Raji (cell line): ENCODE measurements around the gene MTA2.

Source experiments
- POLR2A ChIP-seq: IDR thresholded peaks from 2 replicates; pipeline ENCODE4 v1.6.1; 2011; ENCODE audit warnings: low read depth, low read length, control low read depth; ENCODE audit not compliant: insufficient read depth

The MTA2 gene

GRCh38 chr11:62556108-62556874 is 45.4 kb downstream of the MTA2 start:
- TF ChIP-seq POLR2A = peak; percentile 35; the same call in 1 of the 2 replicates

DNA sequence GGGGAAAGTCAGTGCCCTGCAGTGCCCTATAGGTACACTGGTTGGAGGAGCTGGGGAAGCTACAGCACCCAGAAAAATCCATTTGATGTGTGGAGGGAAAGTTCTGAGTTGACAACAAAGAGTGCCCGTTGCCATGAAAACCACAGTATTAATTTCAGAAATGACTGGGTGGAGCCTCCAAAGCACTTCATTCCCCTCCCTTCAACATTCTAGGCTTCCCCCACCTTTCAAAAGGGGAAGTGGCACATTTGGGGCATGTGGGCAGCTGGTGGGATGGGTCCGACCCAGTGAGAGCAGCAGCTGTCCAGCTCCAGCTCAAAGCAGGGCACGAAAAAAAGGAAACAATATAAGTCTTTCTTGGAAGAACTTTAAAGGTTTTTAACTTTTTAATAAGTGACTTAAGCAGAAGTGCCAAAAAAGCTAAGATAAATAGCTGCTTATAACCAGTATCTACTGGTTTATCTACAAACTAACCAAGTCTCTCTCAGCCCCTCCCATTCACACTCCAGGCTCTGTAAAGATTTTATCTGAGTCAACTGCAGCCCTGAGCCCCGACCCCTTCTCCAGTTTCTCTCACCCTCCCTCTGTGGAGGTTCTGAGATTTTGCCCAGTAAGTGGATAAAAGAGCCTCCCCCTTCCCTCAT is 46.1 kb downstream of the MTA2 start:
- TF ChIP-seq POLR2A = no peak

- no peak for TF ChIP-seq POLR2A
These were observed 47.1 kb downstream of the MTA2 start for GRCh38 chr11:62554387-62555167.

DNA sequence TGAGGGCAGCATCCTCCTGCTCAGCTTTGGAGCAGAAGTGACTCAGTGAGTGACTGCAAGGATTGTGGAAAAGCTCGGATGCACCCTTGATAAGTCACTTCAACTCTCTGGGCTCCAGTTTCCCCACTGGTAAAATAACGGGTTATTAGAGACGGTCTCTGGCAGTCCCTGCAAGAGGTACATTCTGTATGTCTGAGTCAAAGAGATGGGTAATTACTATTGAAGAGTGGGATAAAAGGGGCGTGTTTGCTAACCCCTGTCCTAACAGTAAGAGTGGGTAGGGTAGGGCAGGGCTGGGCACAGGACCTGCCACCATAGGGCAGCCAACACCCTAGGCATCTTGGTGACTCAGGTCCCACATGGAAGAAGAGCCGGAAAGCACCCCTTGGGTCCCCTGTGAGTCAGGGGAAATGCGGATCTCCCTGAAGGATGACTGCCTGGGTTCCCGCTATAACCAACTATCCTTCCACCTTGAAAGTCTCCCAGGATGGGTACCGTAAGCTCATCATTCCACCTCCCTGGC is 47.8 kb downstream of the MTA2 start:
- TF ChIP-seq POLR2A = no peak

DNA sequence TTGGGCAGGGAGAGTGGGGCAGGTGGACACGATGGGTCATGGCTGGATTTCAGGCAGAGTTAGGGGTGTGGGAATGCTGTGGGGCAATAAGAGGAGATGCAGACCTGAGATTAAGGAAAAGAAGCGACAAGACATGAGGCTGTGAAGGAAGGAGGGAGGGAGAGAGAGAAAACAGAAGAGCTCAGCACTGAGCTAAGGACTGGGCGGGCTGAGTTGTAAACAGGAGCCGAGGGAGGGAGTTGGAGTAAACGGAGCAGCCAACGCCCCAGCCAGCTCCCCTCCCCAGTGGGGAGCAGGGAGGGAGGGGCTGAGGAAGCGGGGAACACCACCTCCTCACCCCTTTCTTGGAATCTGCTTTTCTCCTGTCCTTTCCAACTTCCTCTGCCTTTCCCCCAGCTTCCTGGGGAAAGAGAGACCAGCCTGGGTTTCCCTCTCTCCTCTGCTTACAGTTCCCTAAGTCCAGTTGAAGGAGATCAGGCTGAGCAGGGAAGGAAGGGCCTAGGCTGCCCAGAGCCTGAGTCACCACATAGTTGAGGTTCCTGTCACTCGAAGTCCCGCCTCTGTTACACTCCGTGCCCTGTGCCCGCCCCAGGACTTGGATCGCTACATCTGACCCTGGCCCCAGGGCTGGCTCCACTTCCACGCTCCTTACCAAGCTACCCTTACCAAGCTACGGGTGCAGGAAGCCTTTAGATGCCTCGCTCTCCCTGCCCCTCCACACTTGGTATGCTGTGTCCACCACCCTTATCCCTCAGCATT is 48.4 kb downstream of the MTA2 start:
- no peak for TF ChIP-seq POLR2A

DNA sequence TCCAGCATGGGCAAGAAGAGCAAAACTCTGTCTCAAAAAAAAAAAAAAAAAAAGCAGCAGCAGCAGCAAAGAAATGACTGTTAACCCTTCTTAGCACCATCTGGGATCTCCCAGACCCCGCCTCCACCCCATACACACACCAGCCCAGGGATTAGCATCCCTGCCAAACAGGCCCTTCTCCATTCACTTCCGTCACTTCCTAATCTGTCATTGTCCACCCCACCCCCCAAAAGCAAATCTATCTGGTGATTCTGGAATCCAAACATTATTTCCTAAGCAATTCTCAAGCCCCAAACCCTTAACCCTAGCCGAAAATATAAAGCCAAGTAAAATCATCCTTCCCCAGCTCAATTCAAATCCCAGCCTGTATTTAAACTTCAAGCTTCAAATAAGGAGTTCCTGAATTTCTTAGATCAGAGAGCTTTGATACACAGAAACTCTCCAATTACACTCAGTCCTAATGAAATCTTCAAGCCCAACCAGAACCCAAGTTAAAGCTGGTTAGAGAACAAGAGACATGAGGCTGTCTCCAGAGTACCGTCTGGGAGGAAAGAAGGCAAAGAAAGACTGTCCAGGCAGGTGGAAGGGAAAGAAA is 49.1 kb downstream of the MTA2 start:
- TF ChIP-seq POLR2A = no peak

- TF ChIP-seq POLR2A = no peak
These were observed 52.9 kb downstream of the MTA2 start for GRCh38 chr11:62548545-62549335.

GRCh38 chr11:62547691-62548281 is 53.9 kb downstream of the MTA2 start:
- TF ChIP-seq POLR2A = no peak

DNA sequence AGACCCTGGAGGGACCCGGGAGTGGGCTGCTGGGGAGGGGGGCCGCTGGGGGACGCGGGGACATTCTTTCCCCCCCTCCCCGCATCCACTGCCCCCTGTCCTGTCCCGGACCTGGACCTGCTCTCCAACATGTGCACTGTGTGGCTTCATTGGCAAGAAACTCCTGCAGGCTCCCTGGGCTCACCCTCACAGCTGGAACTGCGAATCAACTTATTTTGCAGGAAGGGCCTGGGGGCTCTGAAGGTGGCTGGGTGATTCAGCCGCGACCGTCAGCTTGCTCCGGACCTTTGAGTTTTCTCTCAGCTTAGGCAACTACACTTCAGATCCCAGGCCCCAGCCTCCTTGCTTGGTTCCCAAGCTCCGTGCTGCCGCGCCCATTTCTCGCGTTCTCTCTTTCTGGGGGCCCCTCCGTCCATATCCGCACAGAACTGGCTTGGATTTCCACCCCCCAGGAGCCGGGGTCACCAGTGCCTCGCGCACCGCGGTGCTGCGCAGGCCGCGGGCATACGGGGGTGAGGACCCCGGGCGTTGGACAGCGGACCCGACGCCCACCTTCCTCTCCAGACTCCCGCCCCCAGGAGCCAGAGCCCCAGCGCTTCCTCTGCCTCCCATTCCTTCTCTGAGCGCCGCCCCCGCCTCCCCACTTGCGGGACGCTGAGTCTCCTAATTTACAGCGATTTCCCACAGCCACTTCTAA is 54.6 kb downstream of the MTA2 start:
- TF ChIP-seq POLR2A = no peak

DNA sequence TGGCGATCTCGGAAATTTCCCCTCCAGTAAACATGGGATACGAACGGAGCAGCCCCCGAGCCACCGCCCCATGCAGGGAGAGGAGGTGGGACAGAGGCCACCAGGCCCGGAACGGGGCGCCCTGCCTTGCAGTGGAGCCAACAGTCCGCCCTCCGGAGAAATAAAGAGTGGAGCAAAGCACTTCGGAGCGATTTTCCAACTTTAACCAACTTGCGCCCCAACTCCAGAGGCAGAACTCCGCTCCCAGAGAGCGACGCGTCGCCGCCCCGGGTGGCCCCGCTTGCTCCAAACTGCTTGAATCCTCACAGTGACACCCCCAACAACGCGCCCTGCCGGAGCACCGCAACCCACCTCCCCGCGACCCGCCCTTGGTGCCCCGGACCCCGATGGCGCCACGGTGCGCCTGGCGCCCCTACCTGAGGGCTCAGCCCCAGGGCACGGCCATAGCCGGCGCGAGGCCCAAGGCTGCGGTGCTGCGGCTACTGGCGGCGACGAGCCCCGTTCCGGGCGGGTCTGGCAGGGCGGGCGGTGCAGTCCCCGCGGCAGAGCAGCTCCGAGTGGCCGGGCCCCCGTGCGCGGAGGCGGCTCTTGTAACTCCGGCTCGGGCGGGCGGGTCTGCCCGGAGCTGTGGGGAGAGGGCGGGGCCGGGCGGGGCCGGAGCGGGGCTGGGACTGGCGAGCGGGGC is 55.3 kb downstream of the MTA2 start, which contains the start of gene AHNAK:
Gene AHNAK (minus strand): TSS at position 563 of the 685 bp plus-strand sequence. CDS start 10,708 bp downstream, outside the sequence.
- no peak for TF ChIP-seq POLR2A

DNA sequence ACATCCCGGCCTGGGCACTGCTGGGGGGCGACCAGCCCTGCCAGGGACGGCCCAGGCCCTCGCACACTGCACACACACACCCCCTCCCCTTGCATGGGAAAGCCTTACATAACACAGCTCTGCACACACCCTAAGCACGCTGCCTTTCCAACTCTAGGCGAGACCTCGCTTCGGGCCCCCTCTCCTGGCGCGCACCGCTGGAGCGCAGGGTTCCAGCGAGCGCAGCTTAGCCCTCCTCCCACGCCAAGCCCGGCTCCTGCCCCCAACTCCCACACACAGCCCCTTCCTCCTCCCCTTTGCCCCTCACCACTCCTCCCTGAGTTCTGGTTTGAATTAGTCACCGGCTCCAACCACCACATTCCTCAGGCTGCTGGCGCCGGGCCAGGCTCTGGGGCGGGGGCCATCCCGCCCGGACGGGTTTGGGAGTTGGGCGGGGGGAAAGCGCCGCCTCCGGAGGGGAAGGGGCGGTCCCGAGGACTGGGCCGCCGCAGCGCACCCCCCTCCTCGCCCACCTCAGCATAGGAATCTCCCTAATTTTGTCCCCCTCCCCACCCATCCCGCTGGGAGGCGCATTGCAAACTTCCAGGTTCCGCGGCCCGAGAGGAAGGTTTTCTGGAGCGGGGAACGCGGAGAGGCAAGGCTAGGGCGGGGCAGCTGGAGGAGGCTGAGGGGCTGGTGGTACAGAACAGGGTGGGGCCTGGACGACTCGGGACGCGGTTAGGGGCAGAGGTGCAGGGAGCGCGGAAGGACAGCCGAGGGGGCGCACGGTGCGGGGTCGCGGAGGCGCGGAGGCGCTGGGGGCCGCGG is 56.0 kb downstream of the MTA2 start:
- TF ChIP-seq POLR2A = no peak
